GM12865 (cell line): ENCODE results near the gene DDB1.
A peak's percentile ranks its signal among the peaks of the same experiment; 100 is the strongest.

Source experiments
- DNase-seq: peaks from one replicate; pipeline ENCODE4 v3.0.0; 2010; ENCODE audit warnings: low read depth
- H3K4me3 ChIP-seq: 2 replicates; pipeline ENCODE4 v1.5.1; 2011; ENCODE audit warnings: mild to moderate bottlenecking, low read depth, low read length, control low read depth
- TF ChIP-seq, protein P1 (sequence below): IDR thresholded peaks from 2 replicates; pipeline ENCODE4 v1.5.1; 2011; ENCODE audit warnings: low read length, control low read depth, low read depth, inconsistent platforms; ENCODE audit not compliant: insufficient read depth; ENCODE audit errors: missing control alignments

DDB1 gene

DNA sequence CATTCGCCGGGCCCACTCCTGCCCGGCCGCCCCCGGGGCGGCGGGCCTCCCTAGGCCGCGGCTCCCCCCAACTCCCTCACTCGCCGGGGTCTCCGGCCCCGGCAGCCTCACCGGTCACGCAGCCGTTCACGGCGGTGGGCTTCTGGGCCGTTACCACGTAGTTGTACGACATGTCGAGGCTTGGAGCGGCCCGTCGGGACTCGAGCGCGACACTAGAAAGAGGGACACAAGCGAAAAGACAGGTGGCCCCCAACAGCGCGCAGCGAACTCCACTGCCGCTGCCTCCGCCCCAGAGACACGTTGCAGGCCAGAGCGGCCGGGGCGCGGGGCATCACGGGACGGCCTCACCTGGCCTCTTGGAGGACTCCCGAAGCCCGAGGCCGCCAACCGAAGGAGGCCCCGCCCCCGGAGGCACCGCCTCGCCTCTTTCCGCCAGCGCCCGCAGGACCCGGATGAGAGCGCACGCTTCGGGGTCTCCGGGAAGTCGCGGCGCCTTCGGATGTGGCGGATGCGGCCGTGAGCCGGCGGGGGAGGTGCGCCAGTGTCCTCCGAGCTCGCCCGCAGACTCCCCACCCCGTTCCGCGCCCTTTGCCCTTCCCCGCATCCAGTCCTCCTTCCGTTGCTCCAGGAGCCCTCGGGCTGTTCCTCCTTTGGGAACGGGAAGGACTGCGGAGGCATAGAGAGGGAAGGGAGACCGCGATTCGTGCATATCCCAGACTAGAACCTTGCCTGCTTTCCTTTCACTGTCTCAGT, at the start of gene DDB1, which contains the start of gene TKFC:
Gene DDB1, minus strand, starts transcription at position 309 of the 753 bp plus-strand sequence. Its CDS starts 137 bp downstream, at position 172.
Gene TKFC, plus strand, starts transcription at position 432 of the 753 bp plus-strand sequence. CDS start 1,501 bp downstream, outside the sequence.
- H3K4me3 ChIP-seq = peak within 1 kb of the TSS; percentile 90
- peak; percentile 97 for DNase-seq
- TF ChIP-seq, protein P1, sequence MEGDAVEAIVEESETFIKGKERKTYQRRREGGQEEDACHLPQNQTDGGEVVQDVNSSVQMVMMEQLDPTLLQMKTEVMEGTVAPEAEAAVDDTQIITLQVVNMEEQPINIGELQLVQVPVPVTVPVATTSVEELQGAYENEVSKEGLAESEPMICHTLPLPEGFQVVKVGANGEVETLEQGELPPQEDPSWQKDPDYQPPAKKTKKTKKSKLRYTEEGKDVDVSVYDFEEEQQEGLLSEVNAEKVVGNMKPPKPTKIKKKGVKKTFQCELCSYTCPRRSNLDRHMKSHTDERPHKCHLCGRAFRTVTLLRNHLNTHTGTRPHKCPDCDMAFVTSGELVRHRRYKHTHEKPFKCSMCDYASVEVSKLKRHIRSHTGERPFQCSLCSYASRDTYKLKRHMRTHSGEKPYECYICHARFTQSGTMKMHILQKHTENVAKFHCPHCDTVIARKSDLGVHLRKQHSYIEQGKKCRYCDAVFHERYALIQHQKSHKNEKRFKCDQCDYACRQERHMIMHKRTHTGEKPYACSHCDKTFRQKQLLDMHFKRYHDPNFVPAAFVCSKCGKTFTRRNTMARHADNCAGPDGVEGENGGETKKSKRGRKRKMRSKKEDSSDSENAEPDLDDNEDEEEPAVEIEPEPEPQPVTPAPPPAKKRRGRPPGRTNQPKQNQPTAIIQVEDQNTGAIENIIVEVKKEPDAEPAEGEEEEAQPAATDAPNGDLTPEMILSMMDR = no peak

DNA sequence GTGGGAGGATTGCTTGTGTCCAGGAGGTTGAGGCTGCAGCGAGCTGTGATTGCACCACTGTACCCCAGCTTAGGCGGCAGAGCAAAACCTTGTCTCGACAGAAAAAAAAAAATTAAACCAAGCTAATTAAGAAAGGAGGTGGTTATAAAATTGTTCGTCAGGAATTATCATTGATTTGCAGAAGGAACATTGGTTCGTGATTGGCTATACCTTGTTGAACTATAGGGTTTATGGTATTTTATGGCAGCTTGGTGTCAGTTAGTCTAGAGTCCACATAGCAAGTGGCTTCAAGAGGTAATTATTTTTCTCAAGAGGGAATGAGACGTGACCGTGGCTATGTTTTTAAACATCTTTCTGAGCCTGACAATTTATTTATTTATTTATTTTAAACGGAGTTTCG, 48.0 kb upstream of the DDB1 start:
- no peak for DNase-seq
- H3K4me3 ChIP-seq = no peak overlapping the region

DNA sequence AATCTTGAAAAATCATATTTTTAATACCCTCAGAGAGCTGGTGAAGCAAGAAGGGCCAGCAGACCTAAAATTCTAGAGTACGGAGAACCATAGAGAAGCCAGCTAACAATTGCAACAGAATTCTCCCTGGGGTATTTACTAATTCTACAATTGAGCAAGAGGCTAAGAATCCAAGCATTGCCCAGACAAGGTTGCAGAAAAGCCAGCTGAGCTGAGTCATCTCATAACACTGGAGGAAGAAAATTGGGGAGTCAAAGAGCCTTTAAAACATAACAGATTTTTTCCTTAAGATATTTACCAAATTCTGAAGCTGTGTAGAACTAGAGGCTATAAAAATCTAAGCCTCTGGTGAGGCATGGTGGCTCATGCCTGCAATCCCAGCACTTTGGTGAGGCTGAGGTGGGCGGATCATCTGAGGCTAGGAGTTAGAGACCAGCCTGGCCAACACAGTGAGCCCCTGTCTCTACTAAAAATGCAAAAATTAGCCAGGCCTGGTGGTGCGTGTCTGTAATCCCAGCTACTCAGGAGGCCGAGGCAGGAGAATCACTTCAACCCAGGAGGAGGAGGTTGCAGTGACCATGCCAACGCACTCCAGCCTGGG, 45.9 kb upstream of the DDB1 start:
- no peak for DNase-seq
- H3K4me3 ChIP-seq = no peak overlapping the region
- TF ChIP-seq, protein P1 = no peak

More for the DNA sequence above, 48.0 kb upstream of the DDB1 start:
- TF ChIP-seq, protein P1 = no peak

DNA sequence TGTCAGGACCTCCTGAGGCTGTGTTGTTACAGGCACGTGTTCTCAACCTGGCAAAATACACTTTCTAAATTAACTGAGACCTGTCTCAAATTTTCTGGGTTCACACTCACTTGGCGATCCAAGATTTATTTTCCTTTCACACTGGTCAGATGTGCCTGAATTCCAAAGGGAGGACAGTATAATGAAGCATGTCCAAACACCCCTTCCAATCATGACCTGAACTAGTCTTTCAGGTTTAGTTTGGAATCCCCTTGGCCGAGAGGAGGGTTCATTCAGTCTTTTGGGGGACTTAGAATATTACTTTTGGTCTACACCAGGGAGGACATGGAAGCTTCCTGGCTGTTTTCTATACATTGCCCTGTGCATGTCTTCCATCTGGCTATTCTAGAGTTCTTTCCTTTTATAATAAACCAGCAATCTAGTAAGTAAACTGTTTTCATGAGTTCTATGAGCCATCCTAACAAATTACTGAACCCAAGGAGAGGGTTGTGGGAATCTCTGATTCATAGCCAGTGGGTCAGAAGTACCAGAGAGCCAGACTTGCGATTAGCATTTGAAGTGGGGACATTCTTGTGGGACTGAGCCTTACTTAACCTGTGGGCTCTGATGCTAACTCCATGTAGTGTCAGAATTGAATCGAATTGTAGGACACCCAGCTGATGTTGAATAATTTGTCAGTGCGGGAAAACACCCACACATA, 44.7 kb upstream of the DDB1 start:
- no peak for DNase-seq
- TF ChIP-seq, protein P1 = no peak
- H3K4me3 ChIP-seq = no peak overlapping the region

DNA sequence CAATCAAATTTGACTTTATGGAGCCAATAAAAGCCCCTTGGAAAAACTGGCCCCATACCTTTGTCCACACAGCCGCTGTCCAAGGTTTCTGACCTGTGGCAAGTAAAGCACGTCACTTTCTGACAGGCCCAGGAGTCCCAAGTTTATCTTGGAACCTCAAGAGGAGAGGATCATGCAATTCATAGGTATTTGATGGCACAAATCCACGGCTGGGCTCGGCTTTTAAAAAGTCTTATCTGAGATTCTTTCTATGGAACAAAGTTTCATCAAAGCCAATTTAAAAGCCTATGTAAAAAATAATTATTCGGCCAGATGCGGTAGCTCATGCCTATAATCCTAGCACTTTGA, 42.8 kb upstream of the DDB1 start:
- no peak for DNase-seq
- H3K4me3 ChIP-seq = no peak overlapping the region
- TF ChIP-seq, protein P1 = no peak

DNA sequence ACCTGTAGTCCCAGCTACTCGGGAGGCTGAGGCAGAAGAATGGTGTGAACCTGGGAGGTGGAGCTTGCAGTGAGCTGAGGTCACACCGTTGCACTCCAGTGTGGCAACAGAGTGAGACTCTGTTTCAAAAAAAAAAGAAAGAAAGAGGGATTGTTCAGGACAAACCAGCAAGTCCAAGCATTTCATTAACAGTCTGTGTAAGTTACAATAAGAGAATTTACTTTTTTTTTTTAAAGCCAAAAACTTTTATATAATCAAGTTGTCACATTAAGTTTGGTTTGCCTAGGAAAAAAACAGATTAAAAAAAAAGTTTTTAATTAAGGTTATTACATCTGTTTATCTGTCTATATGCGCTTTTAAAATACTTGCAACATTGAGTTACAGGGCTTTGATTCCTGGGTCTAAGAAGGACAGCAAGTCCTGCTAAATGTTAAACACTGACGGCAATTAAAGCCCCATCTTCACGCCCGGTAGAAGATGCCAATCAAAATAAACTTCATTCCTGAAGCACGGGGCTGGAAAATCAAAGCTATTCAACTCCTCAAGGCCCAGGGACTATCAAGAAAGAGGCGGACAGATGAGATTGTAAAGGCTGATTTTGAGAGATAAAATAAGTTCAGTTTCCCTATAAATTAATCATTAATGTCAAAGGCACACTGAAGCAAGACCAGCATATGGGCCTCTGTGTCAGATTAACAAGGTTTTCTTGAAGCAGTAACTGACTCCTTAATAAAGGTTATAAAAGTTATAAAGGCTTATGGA, 39.9 kb upstream of the DDB1 start:
- TF ChIP-seq, protein P1 = no peak
- no peak overlapping the region for H3K4me3 ChIP-seq
- no peak for DNase-seq
